ENCODE results near the gene PHLDA3.

Gene PHLDA3

GRCh38 chr1:201468844-201469644 is at the start of gene PHLDA3:
Gene PHLDA3 (minus strand): TSS chr1:201469188. CDS start chr1:201468786, 402 bp downstream.
- no peak for DNase-seq

DNA sequence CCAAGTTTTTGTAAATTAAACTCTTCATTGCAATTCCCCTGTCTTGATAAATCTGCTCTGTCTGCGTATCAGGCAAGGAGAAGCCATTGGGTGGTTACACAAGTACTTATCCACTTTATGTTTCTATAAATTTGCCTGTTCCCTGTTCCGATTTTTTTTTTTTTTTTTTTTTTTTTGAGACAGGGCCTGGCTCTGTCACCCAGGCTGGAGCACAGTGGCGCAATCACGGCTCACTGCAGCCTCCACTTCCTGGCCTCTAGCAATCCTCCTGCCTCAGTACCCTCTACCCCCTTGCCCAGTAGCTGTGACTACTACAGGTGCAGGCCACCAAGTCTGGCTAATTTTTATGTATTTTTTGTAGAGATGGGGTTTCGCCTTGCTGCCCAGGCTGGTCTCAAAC is 49.1 kb upstream of the PHLDA3 start:
- no peak for DNase-seq

GRCh38 chr1:201517631-201518030 is 48.6 kb upstream of the PHLDA3 start:
- DNase-seq: no peak

DNA sequence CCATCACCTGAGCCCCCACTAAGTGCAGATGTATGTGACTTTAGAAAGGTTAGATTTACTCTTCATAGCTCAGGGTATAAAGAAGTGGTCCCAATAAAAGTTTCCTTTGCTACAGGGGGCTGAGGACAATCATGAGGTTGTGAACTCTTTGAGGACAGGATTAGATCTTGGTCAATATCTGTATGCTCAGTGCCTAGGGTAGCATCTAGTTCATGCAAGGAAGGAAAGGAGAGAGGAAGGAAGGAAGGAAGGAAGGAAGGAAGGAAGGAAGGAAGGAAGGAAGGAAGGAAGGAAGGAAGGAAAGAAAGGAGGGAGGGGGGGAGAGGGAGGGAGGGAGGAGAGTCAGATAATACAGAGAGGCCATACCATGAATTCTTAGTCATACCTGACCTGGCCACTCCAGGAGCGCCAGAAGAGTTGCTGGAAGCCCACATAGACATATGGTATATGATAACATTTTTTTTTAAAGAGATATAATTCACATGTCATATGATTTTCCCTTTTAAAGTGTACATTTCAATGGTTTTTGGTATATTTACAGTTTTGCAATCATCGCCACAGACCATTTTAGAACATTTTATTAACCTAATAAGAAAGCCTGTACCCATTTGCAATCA is 47.6 kb upstream of the PHLDA3 start:
- no peak for DNase-seq

DNA sequence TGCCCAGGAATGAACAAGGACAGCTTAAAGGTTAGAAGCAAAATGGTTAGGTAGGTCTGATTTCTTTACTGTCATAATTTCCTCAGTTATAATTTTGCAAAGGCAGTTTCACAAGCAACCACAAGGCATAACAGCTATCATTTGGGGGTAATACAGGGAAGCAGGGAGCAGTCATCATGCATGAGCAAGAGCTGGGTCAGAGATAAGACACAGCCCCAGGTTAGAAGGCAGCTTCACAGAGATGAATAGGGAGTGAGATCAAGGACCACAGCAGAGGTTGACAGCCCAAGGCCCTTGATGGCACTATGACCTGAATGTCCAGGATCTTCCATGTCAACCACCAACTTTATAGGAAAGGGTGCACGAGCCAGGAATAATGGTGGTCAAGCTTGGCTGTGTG is 46.9 kb upstream of the PHLDA3 start:
- DNase-seq: no peak

GRCh38 chr1:201515062-201515750 is 46.2 kb upstream of the PHLDA3 start:
- DNase-seq: no peak

- DNase-seq: no peak
These were observed 45.5 kb upstream of the PHLDA3 start for GRCh38 chr1:201514466-201514865.

DNA sequence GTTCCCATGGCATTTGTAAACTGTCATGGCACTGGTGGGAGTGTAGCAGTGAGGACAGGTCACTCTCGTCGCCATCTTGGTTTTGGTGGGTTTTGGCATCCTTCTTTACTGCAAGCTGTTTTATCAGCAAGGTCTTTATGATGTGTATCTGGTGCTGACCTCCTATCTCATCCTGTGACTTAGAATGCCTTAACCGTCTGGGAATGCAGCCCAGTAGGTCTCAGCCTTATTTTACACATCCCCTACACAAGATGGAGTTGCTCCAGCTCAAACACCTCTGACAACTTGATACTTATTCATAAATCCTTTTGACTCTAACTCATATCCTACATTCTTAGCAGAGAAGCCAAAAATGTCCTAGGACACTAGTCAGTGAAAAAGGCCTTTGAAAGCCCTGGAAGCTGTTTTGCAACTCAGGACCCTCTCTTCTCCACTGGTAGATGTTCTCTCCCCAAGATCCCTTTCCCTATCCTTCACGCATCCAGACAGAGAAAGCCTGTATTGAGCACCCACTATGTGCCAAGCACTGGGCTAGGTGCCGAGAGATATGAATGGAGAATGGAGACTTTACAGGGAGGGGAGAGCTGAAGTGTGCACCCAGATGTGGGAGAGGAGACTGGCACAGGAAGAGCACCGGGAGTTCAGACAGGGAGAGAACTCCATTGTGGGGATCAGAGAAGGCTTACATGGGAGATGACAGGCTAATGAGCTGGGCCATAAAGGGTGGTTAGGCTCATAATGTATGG is 44.7 kb upstream of the PHLDA3 start:
- no peak for DNase-seq

DNA sequence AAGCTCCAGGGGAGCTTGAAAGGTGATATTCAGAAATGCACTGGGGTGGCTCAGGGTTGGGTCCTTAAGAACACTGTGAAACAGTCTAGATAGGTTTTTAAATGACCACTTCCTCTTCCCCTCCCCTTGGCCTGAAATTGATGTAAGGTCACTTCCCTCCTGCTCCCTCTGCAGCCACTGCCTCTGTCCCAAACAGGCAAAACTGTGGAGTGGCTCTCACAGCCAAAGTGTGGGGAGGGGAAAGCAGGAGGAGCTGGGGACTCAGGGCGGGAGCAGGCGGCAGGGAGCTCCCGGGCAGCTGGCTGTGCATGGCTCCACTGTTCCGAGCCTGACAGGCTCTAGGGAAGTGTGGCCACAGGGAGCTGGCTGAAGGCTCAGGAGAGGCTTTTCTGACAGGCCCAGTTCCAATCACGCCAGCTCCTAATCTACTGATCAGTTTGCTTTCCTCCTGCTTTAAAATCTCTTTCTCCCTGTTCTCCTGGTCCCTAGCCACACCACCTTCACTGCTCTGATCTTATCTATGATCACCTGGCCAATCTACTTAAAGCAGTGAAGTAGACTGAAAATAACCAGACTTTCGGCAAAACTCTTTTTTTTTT is 43.1 kb upstream of the PHLDA3 start:
- no peak for DNase-seq

DNA sequence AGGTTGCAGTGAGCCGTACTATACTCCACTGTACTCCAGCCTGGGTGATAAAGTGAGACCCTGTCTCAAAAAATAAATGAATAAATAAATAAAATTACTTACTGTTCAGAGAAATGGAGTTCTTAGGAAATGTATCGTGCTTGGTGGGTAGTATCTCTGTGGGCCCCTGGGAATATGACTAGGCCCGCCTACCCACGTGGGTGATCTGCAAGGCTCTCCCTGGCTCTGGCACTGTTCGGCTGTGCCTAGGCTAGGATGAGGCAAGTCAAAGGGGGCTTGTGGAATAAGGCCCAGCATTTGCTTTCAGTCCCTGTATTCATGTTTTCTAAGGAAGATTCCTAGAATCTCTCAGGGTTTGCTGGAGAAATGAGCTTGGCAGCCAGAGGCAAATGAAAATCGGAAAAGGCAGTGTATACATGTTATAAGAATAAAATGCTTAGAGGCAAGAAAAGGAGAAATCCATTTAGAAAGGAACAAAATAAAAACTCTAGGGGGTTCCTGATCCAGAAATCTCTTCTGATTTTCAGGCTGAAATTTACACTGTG is 42.5 kb upstream of the PHLDA3 start:
- DNase-seq: no peak

DNA sequence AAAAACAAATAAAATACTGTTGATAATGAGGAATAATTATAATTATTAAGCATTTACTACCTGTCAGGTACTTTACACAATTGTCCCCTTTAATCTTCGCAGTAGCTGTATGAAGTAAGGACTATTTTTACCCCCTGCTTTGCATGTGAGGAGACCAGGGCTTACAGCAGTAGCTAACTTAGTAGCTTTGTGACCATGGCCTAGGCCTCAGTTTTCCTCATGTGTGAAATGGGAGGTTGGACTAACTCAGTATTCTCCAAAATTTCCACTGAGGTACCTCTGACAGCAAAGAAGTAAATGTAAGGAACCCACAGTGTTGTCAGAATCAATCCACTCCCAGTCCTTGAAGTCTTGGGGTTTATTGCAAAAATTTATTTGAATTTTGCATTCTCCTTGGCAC is 41.7 kb upstream of the PHLDA3 start:
- DNase-seq: no peak

- DNase-seq: no peak
These were observed 40.8 kb upstream of the PHLDA3 start for GRCh38 chr1:201509601-201510374.

DNA sequence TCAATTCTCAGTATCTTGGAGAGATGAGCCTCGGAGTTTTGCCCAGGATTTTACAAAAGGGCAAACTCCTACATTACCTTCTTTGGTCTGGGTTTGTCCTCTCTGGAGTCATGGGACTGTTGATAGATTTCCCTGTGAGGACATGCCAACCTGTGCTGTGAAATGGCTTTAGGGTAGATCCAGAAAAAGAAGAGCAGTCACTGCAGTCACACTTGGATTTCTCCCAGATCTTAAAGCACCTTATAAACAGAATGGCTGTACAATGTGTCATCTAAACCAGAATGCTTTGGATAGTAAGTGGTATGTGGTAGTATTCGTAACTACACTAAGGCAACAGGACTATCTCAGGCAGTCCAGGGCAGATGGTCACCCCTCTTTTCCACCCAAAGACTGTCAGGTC is 39.8 kb upstream of the PHLDA3 start:
- no peak for DNase-seq

GRCh38 chr1:201507360-201507675 is 38.3 kb upstream of the PHLDA3 start:
- no peak for DNase-seq

- peak; percentile 25 for DNase-seq
These were observed 37.8 kb upstream of the PHLDA3 start, which contains the start of gene CSRP1 for GRCh38 chr1:201506557-201507359. Gene CSRP1 (minus strand): TSS chr1:201507123. CDS start chr1:201496303, 10,820 bp downstream.

DNA sequence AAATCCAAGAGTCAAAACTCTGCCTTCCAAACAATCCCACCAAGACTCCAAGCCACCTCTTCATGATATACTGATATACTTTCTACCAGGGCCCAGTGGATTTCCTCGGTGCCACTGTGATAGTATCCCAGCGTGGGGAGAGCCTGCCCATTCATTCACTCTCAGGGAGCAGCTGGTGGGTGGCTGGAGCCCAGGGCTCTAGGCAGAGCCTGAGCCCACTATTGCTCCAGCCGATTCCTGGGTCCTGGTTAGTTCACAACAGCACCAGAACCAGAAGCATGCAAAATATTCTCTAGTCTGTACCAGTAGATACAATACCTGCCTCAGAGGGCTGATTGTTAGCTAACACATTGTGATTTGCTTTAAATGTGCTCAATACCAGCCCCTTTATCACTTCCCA is 37.1 kb upstream of the PHLDA3 start:
- DNase-seq: no peak

GRCh38 chr1:201505503-201505890 is 36.5 kb upstream of the PHLDA3 start:
- no peak for DNase-seq

DNA sequence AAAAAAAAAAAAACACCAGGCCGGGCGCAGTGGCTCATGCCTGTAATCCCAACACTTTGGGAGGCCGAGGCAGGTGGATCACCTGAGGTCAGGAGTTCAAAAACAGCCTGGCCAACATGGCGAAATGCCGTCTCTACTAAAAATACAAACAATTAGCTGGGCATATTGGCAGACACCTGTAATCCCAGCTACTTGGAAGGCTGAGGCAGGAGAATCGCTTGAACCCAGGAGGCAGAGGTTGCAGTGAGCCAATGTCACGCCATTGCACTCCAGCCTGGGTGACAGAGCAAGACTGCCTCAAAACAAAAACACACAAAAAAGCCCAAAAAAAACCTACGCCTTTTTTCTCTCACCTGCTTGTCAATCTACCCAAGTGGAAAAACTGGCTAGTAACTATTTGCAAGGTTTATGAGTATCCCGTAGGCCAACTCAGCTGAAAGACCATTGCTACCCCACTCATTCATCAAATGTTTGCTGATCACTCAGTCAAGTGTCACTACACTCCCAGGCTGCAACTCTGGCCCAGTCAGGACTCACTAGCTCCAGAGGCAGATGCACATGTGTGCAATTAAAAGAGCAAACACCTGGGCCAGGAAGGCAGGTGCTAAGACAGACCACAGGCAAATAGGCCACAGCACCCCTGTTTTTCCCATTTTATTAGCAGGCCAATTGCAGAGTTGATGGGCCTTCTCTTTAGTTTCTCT is 36.0 kb upstream of the PHLDA3 start:
- no peak for DNase-seq

DNA sequence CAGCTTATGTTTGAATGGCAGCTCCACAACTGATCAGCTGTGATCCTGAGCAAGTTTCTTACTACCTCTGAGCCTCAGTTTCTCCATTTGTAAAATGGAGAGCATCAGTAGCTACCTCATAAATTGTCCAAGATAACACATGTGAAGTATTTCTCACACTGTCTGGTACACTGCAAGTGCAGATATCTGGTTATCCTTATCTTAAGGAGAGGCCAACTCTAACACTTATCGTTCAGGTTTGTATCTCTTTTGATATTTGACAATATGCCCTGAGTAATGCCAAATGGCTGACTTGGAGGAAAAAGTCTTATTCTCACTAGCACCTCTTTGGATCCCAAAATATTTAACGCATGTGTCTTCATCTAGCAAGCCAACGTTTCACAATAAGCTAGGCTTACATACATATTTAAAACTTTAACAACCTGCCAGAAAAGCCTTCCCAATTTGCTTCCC is 35.2 kb upstream of the PHLDA3 start:
- DNase-seq: no peak

Data from cortex of kidney (tissue), 1 donor.